ENCODE measurements around the gene TTC38. TPM values are rescaled to one million over a fixed set of nuclear protein-coding genes. Genes with fewer than 3 reads are reported as not detected.

The TTC38 gene
- total RNA-seq, 4 donors from 2014 or later: 13.6 to 30.5 (median 19.5) TPM

Other genes with a start within 250 kb of the TTC38 start
- 10 to 100 TPM in 2 of 4 donors, 1 to 10 TPM in 2; 7.7 to 18.5 (median 10.1) TPM for gene PPARA, start 117.5 kb upstream of the TTC38 start, total RNA-seq
- gene CDPF1, start 17.7 kb upstream of the TTC38 start, total RNA-seq: 10 to 100 TPM in 1 of 4 donors, 1 to 10 TPM in 3; 3.0 to 12.4 (median 5.2) TPM
- gene PKDREJ, start 4.7 kb upstream of the TTC38 start, total RNA-seq: under 1 TPM in 2 of 4 donors, not detected in 2; 0.11 to 0.19 TPM
- 1 to 10 TPM; 1.4 to 8.0 (median 3.4) TPM for gene GTSE1, start 28.9 kb downstream of the TTC38 start, total RNA-seq
- 10 to 100 TPM; 17.7 to 43.1 (median 32.5) TPM for gene TRMU, start 67.7 kb downstream of the TTC38 start, total RNA-seq

Data from esophagus squamous epithelium (tissue), 4 donors.